ENCODE data around the gene RASL12. TPM values are rescaled to one million over a fixed set of nuclear protein-coding genes. Genes with fewer than 3 reads are reported as not detected.
"Not testable (repeated sequence)": the region's sequence is repeated elsewhere in the genome, so short reads cannot be mapped to it uniquely, and the experiment has no call there.

Gene RASL12
- total and polyA plus RNA-seq, 2 of the 8 experiments (the other 6 are each of a cell fraction or from before 2014, with no cell fraction given): 9.5 to 10.3 TPM

GRCh38 chr15:65074946-65075345, 7.2 kb upstream of the RASL12 start:
- not testable (repeated sequence) for H4K8ac ChIP-seq (ENCODE audit: extremely low read depth, insufficient read depth, low read length); H3K4me2 ChIP-seq (ENCODE audit: insufficient read depth in 1 of 2, low read depth in 2 of 2, low read length in 2 of 2); H2BK15ac ChIP-seq (ENCODE audit: low read length); H3K36me3 ChIP-seq (ENCODE audit: control insufficient read depth in 2 of 4, insufficient read depth in 4 of 4, low read length in 3 of 4); H3K9ac ChIP-seq (replicated peaks in 1 of 4; ENCODE audit: extremely low read depth in 1 of 4, low read depth in 3 of 4, low read length in 3 of 4); H3K27ac ChIP-seq (ENCODE audit: low read depth, low read length); H3K56ac ChIP-seq (replicated peaks; ENCODE audit: insufficient read length, low read depth, low read length); H4K91ac ChIP-seq (replicated peaks; ENCODE audit: insufficient read length, low read length); H3K23me2 ChIP-seq (ENCODE audit: low read depth, low read length); H3K14ac ChIP-seq (ENCODE audit: insufficient read length); H3K79me1 ChIP-seq (ENCODE audit: low read depth, low read length); H2BK5ac ChIP-seq (ENCODE audit: low read depth, low read length); H3K23ac ChIP-seq (ENCODE audit: insufficient read length); H3K4ac ChIP-seq (replicated peaks; ENCODE audit: insufficient read length, low read depth, low read length); H3K18ac ChIP-seq (ENCODE audit: extremely low read depth, low read length); H4K20me1 ChIP-seq (replicated peaks in 1 of 2; ENCODE audit: control insufficient read depth in 1 of 2, insufficient read depth in 2 of 2, low read length in 2 of 2); H2BK20ac ChIP-seq (ENCODE audit: low read length); H3K4me1 ChIP-seq (replicated peaks in 1 of 4; ENCODE audit: control insufficient read depth in 3 of 4, insufficient read depth in 4 of 4, low read length in 3 of 4); H2AFZ ChIP-seq (ENCODE audit: low read length); H3K4me3 ChIP-seq (ENCODE audit: extremely low read depth in 1 of 4, insufficient read depth in 2 of 4, low read depth in 3 of 4, low read length in 4 of 4); H3K27me3 ChIP-seq (replicated peaks in 1 of 4; ENCODE audit: control insufficient read depth in 3 of 4, extremely low read depth in 1 of 4, insufficient read depth in 3 of 4, low read length in 3 of 4); H3K9me3 ChIP-seq (ENCODE audit: insufficient read depth in 2 of 2, low read depth in 1 of 2, low read length in 1 of 2); H2AK5ac ChIP-seq (ENCODE audit: low read depth, low read length); DNase-seq (ENCODE audit: low read depth in 1 of 2, low spot score in 2 of 2); H4K5ac ChIP-seq (ENCODE audit: insufficient read length, low read depth, low read length); H2BK12ac ChIP-seq (ENCODE audit: low read depth, low read length); H3K79me2 ChIP-seq (ENCODE audit: control insufficient read depth in 1 of 2, insufficient read depth in 2 of 2, low read length in 2 of 2); H2BK120ac ChIP-seq (replicated peaks; ENCODE audit: low read depth, low read length); FAIRE-seq
- ChIA-PET POLR2A (ENCODE audit: partially characterized antibody) (interaction anchor here (1.0 to 1.1 kb wide), 2 partner anchors 14 to 21 kb away, joined by 3 read pairs; no protein-coding TSS in a partner anchor), CTCF (ENCODE audit: partially characterized antibody) (interaction anchor here (1.5 to 32.9 kb wide), 6 partner anchors 10 to 41 kb away, joined by 7 to 1213 read pairs (median 52); partner anchors contain the start of genes RASL12 and SLC51B)
- 95% methylated on average over 15 of the region's 22 CpGs; no CpG with 5 or more reads in 1 of the 2 experiments for WGBS, 2 experiments (ENCODE audit: extremely low coverage in 1 of 2, insufficient coverage in 1 of 2, insufficient read length in 1 of 2, insufficient replicate concordance in 2 of 2, low coverage in 1 of 2, low lambda C conversion rate in 2 of 2, missing lambda C conversion rate in 1 of 2)
